ENCODE results near the gene ZBTB32.

- TF ChIP-seq CTCF (conservative IDR thresholded peaks at IDR 0.05) (no peak), EZH2 (IDR thresholded peaks at IDR 0.05; ENCODE audit: low read depth) (no peak)
Observed at GRCh38 chr19:35720648-35721047, 16.3 kb downstream of the ZBTB32 start.
